ENCODE measurements around the gene C13orf46.

DNA sequence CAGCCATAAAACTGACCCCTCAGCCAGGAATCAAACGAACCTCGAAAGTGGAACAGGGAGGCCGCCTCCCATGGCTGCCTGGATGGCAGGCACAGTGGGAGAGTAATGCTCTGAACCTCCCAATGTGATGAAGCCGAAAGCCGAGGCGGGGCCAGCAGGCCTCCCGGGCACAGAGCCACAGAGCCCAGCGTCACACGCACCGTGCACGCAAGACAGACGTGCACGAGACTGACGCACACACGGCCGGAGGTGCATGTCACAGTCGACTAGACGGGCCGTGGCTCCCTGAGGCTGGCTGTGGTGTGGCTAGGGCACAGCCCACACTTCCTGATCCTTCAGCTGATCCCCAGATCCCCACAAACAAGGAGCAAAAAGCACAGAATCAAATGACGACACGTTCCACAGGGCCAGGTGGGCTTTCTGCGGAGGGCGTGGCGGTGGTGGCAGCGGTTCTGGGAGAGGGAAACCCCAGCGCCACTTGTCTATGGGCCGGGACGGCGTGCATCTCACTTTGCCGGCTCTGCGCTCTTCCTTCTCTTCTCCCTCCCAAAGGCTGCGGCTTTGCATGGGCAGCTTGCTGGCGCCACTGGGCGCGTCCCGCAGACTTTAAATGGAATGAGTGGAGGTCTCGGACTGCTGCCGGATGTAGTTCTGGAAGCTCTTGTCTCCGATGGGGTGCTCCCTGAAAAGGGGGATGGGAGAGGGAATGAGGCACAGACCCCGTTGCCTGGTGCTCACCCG lies 5.0 kb upstream of the C13orf46 start:
- TF ChIP-seq POLR2A (IDR thresholded peaks at IDR 0.05; ENCODE audit: low read length) (no peak), GATA1 (IDR thresholded peaks at IDR 0.05; ENCODE audit: low read depth, low read length) (no peak)
